Islet precursor cell (in vitro differentiated cells): ENCODE data around the gene TRIM40.

Source experiments
- DNase-seq: peaks from one replicate; pipeline ENCODE4 v3.0.0-alpha.2; 2018

Gene TRIM40

GRCh38 chr6:30150671-30151395, 14.9 kb downstream of the TRIM40 start:
- DNase-seq = peak; percentile 26

GRCh38 chr6:30151580-30151979, 15.6 kb downstream of the TRIM40 start:
- DNase-seq = no peak

- DNase-seq = no peak
Measured at GRCh38 chr6:30152016-30152673, 16.2 kb downstream of the TRIM40 start.

DNA sequence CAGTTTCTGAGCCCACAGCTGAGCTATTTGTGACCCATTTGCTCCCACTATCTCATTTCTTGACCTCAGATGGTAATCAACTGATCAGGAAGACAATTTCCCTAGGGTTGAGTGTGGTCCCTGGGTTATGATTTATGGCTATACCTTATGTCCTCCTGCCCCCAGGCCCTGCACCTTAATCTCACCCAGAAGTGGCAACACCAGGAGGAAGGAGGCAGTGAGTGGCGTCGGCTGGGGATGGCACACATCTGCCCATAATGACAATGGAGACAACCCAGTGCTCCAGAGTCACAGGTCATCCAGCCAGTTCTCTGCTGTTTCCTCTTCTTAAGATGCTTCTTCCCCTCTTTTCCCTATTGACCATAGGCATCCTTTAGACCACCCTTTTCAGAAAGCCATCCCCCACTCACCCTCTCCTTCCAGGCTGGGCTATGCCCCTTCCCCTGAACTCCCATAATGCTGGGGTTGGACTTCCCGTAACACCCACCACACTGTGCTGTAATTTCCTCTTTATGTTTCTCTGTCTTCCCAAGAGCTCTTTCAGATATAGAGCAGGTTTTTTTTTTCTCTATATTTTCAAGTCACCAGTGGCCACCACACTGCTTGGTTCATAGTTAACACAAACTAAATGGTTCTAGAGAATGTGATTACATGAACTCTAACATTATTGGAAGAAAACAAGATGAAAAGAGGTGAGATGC, 17.1 kb downstream of the TRIM40 start:
- DNase-seq = peak; percentile 17

- DNase-seq = peak; percentile 35
Measured at GRCh38 chr6:30154061-30154460, 18.1 kb downstream of the TRIM40 start.

DNA sequence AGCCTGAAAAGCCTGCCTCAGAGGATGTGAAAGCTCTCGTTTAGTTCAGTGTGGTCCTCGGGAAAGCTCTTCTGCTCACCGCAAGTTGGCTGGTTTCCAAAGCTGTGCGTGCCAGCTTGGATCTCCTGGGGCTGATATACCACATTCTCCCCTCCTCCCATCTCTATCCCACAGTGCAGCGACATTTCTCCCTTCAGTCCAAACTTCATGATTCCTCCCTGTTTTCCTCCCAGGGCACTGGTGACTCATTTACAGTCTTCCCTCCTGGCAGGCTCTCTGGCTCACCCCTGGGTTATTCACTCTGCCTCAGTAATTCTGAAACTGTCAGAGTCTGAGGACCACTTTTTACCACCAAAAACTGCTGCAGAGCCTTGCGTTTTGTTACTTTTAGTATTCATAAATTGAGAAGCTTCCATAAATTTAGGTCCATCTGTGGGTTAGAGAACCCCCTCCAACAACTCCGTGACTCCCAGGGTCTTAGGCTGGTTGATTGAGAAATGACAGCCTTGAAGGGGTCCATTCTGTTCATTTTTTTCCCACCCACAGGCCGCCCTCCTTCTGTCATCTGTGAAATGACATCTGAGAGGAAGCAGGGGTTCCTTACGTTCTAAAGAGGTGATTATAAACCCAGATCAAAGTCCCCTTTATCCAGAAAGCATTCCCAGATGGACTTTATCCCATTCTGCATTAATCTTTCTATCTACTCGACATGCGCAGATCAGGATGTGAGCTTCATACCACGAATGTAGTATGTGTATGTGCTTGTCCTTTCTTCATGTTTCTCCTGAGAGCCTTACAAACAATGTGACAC, 19.0 kb downstream of the TRIM40 start:
- peak; percentile 55 for DNase-seq

GRCh38 chr6:30155520-30156261, 19.8 kb downstream of the TRIM40 start:
- DNase-seq = peak; percentile 22

- no peak for DNase-seq
Measured at GRCh38 chr6:30156262-30156599, 20.3 kb downstream of the TRIM40 start.

GRCh38 chr6:30156774-30157173, 20.8 kb downstream of the TRIM40 start:
- peak; percentile 19 for DNase-seq

GRCh38 chr6:30157581-30157980, 21.6 kb downstream of the TRIM40 start:
- no peak for DNase-seq

- no peak for DNase-seq
Measured at GRCh38 chr6:30157999-30158398, 22.1 kb downstream of the TRIM40 start.

DNA sequence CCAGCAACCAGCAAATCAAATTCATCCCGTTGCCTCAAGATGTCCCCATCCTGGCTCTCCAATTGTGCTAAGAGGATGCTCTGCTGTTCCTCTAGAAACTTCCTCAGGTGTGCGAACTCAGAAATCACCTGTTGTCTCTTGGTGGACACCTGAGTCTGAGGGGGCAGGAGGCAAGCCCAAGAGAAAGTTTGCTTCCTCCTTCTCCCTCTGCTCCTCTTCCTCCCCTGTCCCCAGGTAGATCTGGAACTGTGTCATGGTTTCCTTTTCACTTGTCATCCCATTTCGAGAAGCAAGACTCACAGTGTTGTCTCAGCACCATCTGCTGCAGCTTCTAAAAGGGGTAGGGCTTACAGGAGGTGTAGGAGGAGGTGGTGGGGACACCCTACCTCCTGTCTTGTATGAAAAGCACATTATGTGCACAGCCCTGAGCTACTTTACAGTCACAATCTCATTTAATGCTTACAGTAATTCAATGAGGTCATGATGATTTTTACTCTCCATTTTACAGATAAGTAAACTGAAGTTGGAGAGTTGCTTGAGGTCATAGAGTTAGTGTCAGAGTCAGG, 22.6 kb downstream of the TRIM40 start:
- peak; percentile 12 for DNase-seq

- peak; percentile 43 for DNase-seq
Measured at GRCh38 chr6:30160008-30160784, 24.3 kb downstream of the TRIM40 start.

- DNase-seq = peak; percentile 29
Measured at GRCh38 chr6:30160785-30161531, 25.0 kb downstream of the TRIM40 start, which contains the start of gene TRIM10. Gene TRIM10 (minus strand): TSS chr6:30161211. CDS start chr6:30160858, 353 bp downstream.

DNA sequence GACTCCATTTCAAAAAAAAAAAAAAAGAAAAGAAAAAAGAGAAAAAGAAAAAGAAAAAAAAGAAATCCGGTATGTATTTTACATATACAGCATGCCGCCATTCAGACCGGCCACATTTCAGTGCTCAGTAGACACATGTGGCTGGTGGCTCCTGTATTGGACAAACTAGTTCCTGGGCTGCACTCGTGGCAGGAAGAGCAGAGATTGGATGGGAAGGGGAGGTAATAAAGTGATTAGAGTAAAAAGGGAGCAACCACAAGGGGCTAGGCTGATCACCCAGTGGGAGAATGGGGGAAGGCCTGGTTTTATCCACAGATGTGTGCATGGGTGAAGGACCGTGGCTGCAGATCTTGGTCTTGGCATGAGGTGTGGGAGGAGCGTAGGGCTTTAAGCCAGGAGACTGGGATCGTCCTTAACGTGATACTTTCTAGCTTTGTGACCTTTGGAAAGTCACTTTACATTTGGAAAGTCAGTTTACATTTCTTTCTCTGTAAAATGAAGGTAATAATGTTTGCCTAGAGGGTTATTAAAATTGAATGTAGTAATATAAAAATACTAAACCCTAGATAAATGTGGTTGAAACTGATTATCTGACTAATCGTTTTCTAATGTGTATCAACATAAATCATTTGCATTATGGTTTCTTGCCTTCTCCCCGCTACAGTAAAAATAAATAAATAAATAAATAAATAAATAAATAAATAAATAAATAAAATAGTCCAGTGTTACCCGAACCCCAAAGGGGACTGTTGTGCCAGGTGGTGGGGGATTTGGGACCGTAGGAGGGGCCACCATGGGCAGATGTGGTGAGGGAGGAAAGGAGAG, 26.5 kb downstream of the TRIM40 start:
- DNase-seq = peak; percentile 17

DNA sequence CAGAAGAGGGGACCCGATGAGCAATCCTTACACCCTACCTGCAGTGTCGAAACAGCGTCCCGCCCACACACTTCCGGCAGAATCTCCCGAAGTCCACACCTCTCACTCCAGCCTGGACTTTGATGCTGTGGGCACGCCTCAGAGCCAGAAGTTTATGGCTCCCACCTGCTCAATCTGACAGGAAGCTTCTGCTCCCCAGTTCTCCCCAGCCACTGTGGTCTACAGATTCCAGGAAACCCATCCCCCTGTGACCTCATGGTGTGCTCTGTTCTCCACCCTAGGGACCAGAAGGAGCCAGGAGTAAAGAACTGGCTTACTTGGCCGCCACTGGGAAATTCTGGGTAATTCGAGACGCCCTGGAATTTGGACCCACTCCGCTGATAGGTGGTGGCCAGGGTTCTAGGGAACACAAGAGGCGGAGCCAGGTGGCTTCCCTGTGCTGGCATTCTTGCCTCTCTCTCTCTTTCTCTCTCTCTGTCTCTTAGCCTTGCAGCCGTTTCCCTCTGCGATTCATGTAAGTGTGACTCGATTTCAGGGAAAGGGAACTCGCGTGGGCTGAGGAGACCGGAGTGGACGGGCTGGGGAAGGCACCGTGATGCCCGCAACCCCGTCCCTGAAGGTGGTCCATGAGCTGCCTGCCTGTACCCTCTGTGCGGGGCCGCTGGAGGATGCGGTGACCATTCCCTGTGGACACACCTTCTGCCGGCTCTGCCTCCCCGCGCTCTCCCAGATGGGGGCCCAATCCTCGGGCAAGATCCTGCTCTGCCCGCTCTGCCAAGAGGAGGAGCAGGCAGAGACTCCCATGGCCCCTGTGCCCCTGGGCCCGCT, 27.4 kb downstream of the TRIM40 start, which contains the start of gene TRIM15:
TRIM15 (plus strand) TSS at position 457 of the 828 bp plus-strand sequence; CDS start at position 596, 139 bp downstream.
- peak; percentile 38 for DNase-seq

- DNase-seq = no peak
Measured at GRCh38 chr6:30163918-30164654, 28.1 kb downstream of the TRIM40 start.

DNA sequence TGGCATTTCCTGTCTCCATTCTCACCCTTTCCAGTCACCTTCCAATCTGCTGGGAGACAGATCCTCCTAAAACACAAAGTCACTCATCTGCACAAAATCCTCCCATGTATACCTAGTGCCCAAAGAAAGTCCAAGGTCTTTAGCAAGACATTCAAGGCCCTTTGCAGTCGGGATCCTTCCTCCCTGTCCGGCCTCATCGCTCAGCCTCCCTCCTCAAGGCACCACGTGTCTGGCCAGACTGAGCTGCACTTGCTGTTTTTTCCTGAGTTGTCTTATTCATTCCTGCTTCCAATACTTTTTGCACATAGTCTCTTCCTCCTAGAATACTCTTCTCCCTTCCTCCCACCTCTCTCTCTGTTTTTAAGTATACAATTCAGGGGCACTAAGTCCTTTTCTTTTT, 28.8 kb downstream of the TRIM40 start:
- no peak for DNase-seq
